Progenitor cell of endocrine pancreas (in vitro differentiated cells): ENCODE measurements around the gene AFF2. TPM values are rescaled to one million over a fixed set of nuclear protein-coding genes. Genes with fewer than 3 reads are reported as not detected.
A peak's percentile ranks its signal among the peaks of the same experiment; 100 is the strongest.

Source experiments
- DNase-seq: peaks from one replicate; pipeline ENCODE4 v3.0.0; 2021; ENCODE audit warnings: low spot score; ENCODE audit not compliant: unreplicated experiment
- H3K27ac Mint-ChIP-seq: 2 replicates; pipeline ENCODE4 v1.8.0; 2021; ENCODE audit warnings: mild to moderate bottlenecking, moderate library complexity, mixed read lengths
- H3K27me3 Mint-ChIP-seq: 2 replicates; pipeline ENCODE4 v1.8.0; 2021; ENCODE audit warnings: mixed read lengths
- H3K36me3 Mint-ChIP-seq: 2 replicates; pipeline ENCODE4 v1.8.0; 2022; ENCODE audit warnings: mixed read lengths; ENCODE audit not compliant: insufficient read depth
- H3K4me1 Mint-ChIP-seq: 2 replicates; pipeline ENCODE4 v1.8.0; 2021; ENCODE audit warnings: low read depth, mixed read lengths
- H3K4me3 Mint-ChIP-seq: 2 replicates; pipeline ENCODE4 v1.8.0; 2021; ENCODE audit warnings: low read depth, mild to moderate bottlenecking, moderate library complexity, mixed read lengths
- H3K9me3 Mint-ChIP-seq: 2 replicates; pipeline ENCODE4 v1.8.0; 2021; ENCODE audit warnings: low read depth, mixed read lengths
- total RNA-seq: library from RNA; stranded (reverse); gene quantifications from 2 replicates; pipeline ENCODE4 v1.2.1, GENCODE V29; 2021
- TF ChIP-seq, protein P1 (sequence below): fragments of 200-600 bp; sonication (generic); IDR thresholded peaks from one replicate; pipeline ENCODE4 v1.5.0; 2021; ENCODE audit warnings: antibody characterized with exemption, mild to moderate bottlenecking; ENCODE audit not compliant: unreplicated experiment

Gene AFF2
- total RNA-seq, 1 donor from 2014 or later: 8.4 TPM

DNA sequence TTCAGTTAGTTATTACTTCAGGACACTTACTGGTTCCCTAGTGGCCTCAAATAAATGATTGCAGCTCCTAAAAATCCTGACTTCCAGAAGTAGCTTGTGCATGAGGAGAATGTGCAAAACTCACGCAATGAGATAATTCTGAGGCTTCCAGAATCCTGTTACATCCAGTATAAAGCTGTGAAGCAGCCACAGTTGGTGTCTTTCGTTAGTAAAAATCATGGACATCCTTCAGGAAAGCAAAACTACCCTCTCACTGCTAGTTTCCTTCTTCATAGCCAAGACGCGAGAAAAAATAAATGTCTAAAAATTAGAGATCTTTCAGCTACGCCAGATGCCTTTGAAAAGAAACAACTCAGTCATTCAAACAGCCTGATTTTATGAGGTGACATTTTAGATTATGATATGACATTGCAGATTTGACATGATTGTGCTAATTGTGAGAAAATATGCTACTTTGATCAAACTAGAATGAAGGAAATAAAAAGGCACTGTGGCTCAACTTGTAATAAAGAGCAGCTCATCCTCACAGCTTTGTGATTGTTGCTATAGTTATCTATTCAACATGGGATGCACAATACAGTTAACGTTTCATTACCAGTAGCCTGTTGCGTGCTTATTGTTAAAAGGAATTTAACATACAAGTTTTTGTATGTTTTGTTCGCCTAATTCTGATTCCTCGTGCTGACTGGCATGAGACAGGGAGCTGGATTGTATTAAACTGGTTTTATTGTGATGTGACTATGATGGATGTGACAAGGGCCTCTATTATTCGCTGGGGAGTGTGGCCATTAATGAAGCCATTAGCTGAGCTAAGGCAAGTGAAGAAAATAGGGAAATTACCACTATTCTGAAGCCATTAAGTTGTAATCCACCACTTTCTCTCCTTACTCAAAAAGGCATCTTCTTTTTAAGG lies 40.5 kb downstream of the AFF2 start:
- Mint-ChIP-seq H3K4me1 (peaks cover 16% of the 10 kb centered on the region), H3K27ac (no peak overlapping the region), H3K9me3 (peaks cover 4% of the 10 kb centered on the region), H3K36me3 (no peaks in the 10 kb centered on the region), H3K4me3 (no peak overlapping the region), H3K27me3 (peaks cover 3% of the 10 kb centered on the region)
- no peak for DNase-seq
- TF ChIP-seq, protein P1, sequence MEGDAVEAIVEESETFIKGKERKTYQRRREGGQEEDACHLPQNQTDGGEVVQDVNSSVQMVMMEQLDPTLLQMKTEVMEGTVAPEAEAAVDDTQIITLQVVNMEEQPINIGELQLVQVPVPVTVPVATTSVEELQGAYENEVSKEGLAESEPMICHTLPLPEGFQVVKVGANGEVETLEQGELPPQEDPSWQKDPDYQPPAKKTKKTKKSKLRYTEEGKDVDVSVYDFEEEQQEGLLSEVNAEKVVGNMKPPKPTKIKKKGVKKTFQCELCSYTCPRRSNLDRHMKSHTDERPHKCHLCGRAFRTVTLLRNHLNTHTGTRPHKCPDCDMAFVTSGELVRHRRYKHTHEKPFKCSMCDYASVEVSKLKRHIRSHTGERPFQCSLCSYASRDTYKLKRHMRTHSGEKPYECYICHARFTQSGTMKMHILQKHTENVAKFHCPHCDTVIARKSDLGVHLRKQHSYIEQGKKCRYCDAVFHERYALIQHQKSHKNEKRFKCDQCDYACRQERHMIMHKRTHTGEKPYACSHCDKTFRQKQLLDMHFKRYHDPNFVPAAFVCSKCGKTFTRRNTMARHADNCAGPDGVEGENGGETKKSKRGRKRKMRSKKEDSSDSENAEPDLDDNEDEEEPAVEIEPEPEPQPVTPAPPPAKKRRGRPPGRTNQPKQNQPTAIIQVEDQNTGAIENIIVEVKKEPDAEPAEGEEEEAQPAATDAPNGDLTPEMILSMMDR: no peak

GRCh38 chrX:148541584-148541940 lies 41.1 kb downstream of the AFF2 start:
- DNase-seq: no peak
- Mint-ChIP-seq H3K4me3 (no peak overlapping the region), H3K9me3 (peaks cover 7% of the 10 kb centered on the region), H3K4me1 (peaks cover 16% of the 10 kb centered on the region), H3K36me3 (no peaks in the 10 kb centered on the region), H3K27ac (no peak overlapping the region), H3K27me3 (peaks cover 3% of the 10 kb centered on the region)
- TF ChIP-seq, protein P1: no peak

DNA sequence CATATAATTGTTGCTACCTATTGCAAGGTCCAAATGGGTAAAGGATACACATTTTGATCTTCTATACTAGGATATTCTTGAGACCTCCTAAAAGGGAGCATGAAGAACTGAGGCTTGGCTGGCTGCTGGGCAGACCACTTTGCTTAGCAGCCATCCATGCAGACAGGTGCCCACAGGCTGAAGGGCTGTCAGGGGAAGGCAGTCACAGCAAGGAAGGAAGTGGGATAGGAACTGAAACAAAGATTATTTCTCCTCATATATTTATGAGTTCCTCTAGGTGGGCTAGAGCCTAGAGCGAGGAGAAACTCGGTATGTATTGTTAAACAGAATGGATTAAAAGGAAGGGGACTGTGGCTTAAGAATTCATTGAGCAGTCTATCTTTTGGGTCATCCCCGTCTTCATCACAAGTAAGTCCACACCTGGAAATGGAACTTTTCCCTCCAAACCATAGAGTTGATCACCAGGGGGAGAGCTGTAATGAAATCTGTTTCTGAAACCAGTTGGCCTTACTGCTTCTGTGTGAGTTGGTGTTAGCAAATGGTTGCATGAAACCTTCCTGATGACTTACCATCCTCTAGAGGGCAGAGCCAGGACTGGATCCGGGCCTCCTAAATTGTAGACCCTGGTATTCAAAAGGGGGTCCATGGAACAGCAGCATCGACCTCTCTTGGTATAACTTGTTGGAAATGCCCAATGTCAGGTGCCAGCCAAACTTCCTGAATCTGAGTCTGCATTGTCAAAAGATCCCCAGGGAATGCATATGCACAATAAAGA lies 42.3 kb downstream of the AFF2 start:
- TF ChIP-seq, protein P1: no peak

GRCh38 chrX:148552775-148553174 lies 52.4 kb downstream of the AFF2 start:
- Mint-ChIP-seq H3K4me1 (peaks cover 9% of the 10 kb centered on the region), H3K27ac (no peak overlapping the region), H3K4me3 (no peak overlapping the region), H3K27me3 (no peaks in the 10 kb centered on the region), H3K9me3 (peaks cover 17% of the 10 kb centered on the region), H3K36me3 (no peaks in the 10 kb centered on the region)
- TF ChIP-seq, protein P1: peak; percentile 24
- DNase-seq: no peak

More for the DNA sequence above, 42.3 kb downstream of the AFF2 start:
- Mint-ChIP-seq H3K4me3 (no peak overlapping the region), H3K27ac (no peak overlapping the region), H3K9me3 (peaks cover 10% of the 10 kb centered on the region), H3K4me1 (peaks cover 16% of the 10 kb centered on the region), H3K27me3 (no peaks in the 10 kb centered on the region), H3K36me3 (no peaks in the 10 kb centered on the region)
- DNase-seq: no peak

DNA sequence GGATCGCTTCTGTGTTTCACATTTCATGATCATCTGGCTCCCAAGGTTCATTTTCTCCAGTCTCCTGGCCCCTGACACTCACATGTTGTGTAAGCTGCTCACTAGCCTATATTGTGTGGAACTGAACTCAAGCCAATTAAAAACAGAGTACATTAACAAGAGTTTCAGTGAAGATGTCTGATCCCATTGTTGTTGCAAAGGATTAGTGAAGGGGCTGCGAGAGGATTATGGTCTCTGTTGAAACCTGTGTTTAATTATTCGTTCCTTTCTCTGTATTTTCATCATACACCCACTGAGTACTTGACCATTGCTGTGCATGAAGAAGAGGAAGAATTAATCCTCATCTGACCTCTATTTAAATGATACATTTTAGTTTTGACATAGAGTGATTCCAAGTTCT lies 54.7 kb downstream of the AFF2 start:
- H3K4me1 Mint-ChIP-seq: peaks cover 6% of the 10 kb centered on the region
- H3K4me3 Mint-ChIP-seq: no peak overlapping the region
- peaks cover 22% of the 10 kb centered on the region for H3K9me3 Mint-ChIP-seq
- no peaks in the 10 kb centered on the region for H3K36me3 Mint-ChIP-seq
- H3K27ac Mint-ChIP-seq: no peak overlapping the region
- no peak for DNase-seq
- TF ChIP-seq, protein P1: no peak
- H3K27me3 Mint-ChIP-seq: no peaks in the 10 kb centered on the region
